B cell (primary cell): ENCODE data around the gene MAP3K21. TPM values are rescaled to one million over a fixed set of nuclear protein-coding genes. Genes with fewer than 3 reads are reported as not detected.
A peak's percentile ranks its signal among the peaks of the same experiment; 100 is the strongest.

Experiments
- ATAC-seq: fragments of 200-7000 bp; cut with Tn5 transposase; one replicate; pipeline ENCODE4 v1.10.0; 2021; ENCODE audit warnings: low read depth, mild to moderate bottlenecking, moderate number of reproducible peaks, moderate library complexity
- CTCF ChIA-PET: fragments of 350-600 bp; sonication (Branson Sonifier 250); formaldehyde crosslinking; loops from one replicate; lab custom pipeline; 2021; ENCODE audit warnings: antibody characterized with exemption, inconsistent platforms; lab: Charles Lee
- POLR2A ChIA-PET: fragments of 350-600 bp; sonication (Branson Sonifier 250); formaldehyde crosslinking; loops from one replicate; lab custom pipeline; 2021; ENCODE audit warnings: antibody characterized with exemption; lab: Charles Lee
- DNase-seq: peaks from one replicate; pipeline ENCODE4 v3.0.0; 2013
- H2AFZ ChIP-seq: 2 replicates; pipeline ENCODE4 v1.6.1; 2012; ENCODE audit warnings: mild to moderate bottlenecking, low read depth, low read length; ENCODE audit not compliant: insufficient read depth, poor library complexity, severe bottlenecking
- H3K27ac ChIP-seq, 2 donors: 1 replicate in 1 of 2; 2 replicates in 1 of 2; pipeline ENCODE4 v1.5.1; 2012 to 2013; ENCODE audit warnings: low read length in 2 of 2, mild to moderate bottlenecking in 2 of 2, moderate library complexity in 1 of 2
- H3K27me3 ChIP-seq, 4 experiments: fragments of 200-600 bp in 1 of 4; sonication (generic) in 1 of 4; replicated peaks in 1 of 4; 1 replicate in 2 of 4; 2 replicates in 2 of 4; pipeline versions ENCODE4 v1.6.1 to v1.7.0; 2013 to 2016; ENCODE audit warnings: low read length in 3 of 4, mild to moderate bottlenecking in 2 of 4, mixed read lengths in 1 of 4, moderate library complexity in 1 of 4; ENCODE audit not compliant: insufficient read depth in 4 of 4, control insufficient read depth in 3 of 4; ENCODE audit errors: control extremely low read depth in 1 of 4
- H3K36me3 ChIP-seq, 2 experiments: replicated peaks in 1 of 2; 1 replicate in 1 of 2; 2 replicates in 1 of 2; pipeline versions ENCODE4 v1.6.1 to v1.7.1; 2013; ENCODE audit warnings: low read length in 1 of 2; ENCODE audit not compliant: insufficient read depth in 2 of 2, control insufficient read depth in 1 of 2; ENCODE audit errors: control extremely low read depth in 1 of 2, extremely low read depth in 1 of 2
- H3K4me1 ChIP-seq, 2 donors: fragments of 200-600 bp in 1 of 2; sonication (generic) in 1 of 2; 1 replicate in 1 of 2; 2 replicates in 1 of 2; pipeline versions ENCODE4 v1.5.1 to v1.6.1; 2013 to 2017; ENCODE audit warnings: low read length in 2 of 2; ENCODE audit not compliant: control insufficient read depth in 2 of 2, insufficient read depth in 2 of 2
- H3K4me2 ChIP-seq: replicated peaks from 2 replicates; pipeline ENCODE3; 2012; ENCODE audit warnings: mild to moderate bottlenecking, low read depth, low read length; ENCODE audit not compliant: poor library complexity, severe bottlenecking
- H3K4me3 ChIP-seq, 5 experiments: fragments of 200-600 bp in 1 of 5; sonication (generic) in 1 of 5; 1 replicate in 3 of 5; 2 replicates in 2 of 5; pipeline versions ENCODE4 v1.5.1 to v1.7.0; 2011 to 2016; ENCODE audit warnings: low read length in 4 of 5, mild to moderate bottlenecking in 4 of 5, low read depth in 2 of 5, control low read depth in 1 of 5, moderate library complexity in 1 of 5; ENCODE audit not compliant: insufficient read depth in 1 of 5; ENCODE audit errors: control extremely low read depth in 1 of 5, extremely low read depth in 1 of 5
- H3K79me2 ChIP-seq: fragments of 200-600 bp; sonication (generic); one replicate; pipeline ENCODE4 v1.6.0; 2016; ENCODE audit warnings: low read length; ENCODE audit not compliant: control insufficient read depth, insufficient read depth
- H3K9ac ChIP-seq: fragments of 200-600 bp; sonication (generic); 2 replicates; pipeline ENCODE4 v1.6.1; 2017; ENCODE audit warnings: mild to moderate bottlenecking, low read length, moderate library complexity
- H3K9me3 ChIP-seq, 3 donors: one replicate each; pipeline versions ENCODE4 v1.6.1 to v1.7.1; 2013; ENCODE audit warnings: low read length in 2 of 3; ENCODE audit not compliant: control insufficient read depth in 2 of 3, insufficient read depth in 1 of 3; ENCODE audit errors: control extremely low read depth in 1 of 3
- H4K20me1 ChIP-seq: 2 replicates; pipeline ENCODE4 v1.6.0; 2012; ENCODE audit warnings: mild to moderate bottlenecking, low read length; ENCODE audit not compliant: insufficient read depth, control insufficient read depth, poor library complexity, severe bottlenecking
- H3K27ac Mint-ChIP-seq: one replicate; pipeline ENCODE4 v1.8.0; 2021; ENCODE audit warnings: mixed read lengths
- H3K27me3 Mint-ChIP-seq: one replicate; pipeline ENCODE4 v1.8.0; 2021; ENCODE audit warnings: mixed read lengths
- H3K4me1 Mint-ChIP-seq: one replicate; pipeline ENCODE4 v1.8.0; 2021; ENCODE audit warnings: mixed read lengths
- H3K4me3 Mint-ChIP-seq: one replicate; pipeline ENCODE4 v1.8.0; 2021; ENCODE audit warnings: mixed read lengths
- H3K9me3 Mint-ChIP-seq: one replicate; pipeline ENCODE4 v1.8.0; 2022; ENCODE audit warnings: mixed read lengths; ENCODE audit not compliant: insufficient read depth
- EZH2 ChIP-seq: IDR thresholded peaks from 2 replicates; pipeline ENCODE4 v1.6.1; 2012; ENCODE audit warnings: borderline replicate concordance, low read depth, mild to moderate bottlenecking, moderate library complexity, low read length; ENCODE audit not compliant: insufficient read depth, poor library complexity, severe bottlenecking
- WGBS: methylation state at CpG from one replicate; pipeline ENCODE4 v1.1.5; 2013; ENCODE audit warnings: missing lambda C conversion rate; ENCODE audit not compliant: insufficient coverage; 5-methylcytosine and 5-hydroxymethylcytosine counted together
- intact Hi-C: fragments of 100-400 bp; cut with micrococcal nuclease; formaldehyde crosslinking; loops from one replicate; pipeline ENCODE4 v1.10.0; 2022
- polyA plus RNA-seq: library from polyadenylated mRNA; depleted of rRNA; stranded (reverse); fragments of >200 nt; gene quantifications from 2 replicates; pipeline ENCODE4 v1.2.3, GENCODE V29; 2012
- total RNA-seq, 2 donors: library from RNA; stranded (reverse); fragments of 120-200 nt in 1 of 2; gene quantifications; 1 replicate in 1 of 2; 2 replicates in 1 of 2; pipeline versions ENCODE4 v1.2.3 to v1.2.4, GENCODE V29; 2013 to 2022
- TF ChIP-seq, protein P1 (sequence below): fragments of 200-600 bp; IDR thresholded peaks from one replicate; pipeline ENCODE4 v1.8.0; 2022; ENCODE audit warnings: antibody characterized with exemption, mild to moderate bottlenecking

MAP3K21 gene
- total and polyA plus RNA-seq, 2 donors (not counting 1 experiment from before 2014, with no cell fraction given), result 1.5 to 3.7 TPM

DNA sequence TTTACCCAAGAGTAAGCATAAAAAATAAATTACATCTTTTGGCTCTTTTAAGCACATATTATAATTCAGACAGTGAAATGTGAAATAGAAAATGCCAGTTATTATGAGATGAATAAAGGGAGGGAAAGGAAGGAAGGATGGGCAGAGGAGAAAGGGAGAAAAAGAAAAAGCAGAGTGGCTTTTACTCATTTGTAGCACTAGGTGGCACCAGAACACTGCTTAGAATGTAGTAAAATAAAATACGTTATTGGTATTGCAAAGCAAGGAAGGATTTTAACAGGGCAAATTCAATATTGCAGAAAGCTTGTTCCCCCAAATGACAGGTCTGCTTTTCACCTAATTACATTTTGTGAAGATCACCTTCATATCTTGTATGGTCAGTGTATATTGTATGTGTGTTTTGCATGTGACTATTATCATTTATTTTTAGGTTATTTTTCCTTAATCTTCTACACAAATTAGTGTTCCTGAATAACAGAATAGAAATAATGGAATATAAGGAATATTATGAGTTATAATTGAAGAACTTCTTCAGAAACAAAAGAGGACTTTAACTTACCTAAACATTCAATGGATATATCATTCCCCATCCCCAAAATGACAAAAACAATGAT is 22.9 kb upstream of the MAP3K21 start:
- Histone ChIP-seq H3K4me3 (no peak overlapping the region), H3K79me2 (no peaks in the 10 kb centered on the region), H3K4me1 (peaks cover 0 to 11% of the 10 kb centered on the region in 2 donors), H3K36me3 (no peaks in the 10 kb centered on the region), H3K4me2 (no peak overlapping the region), H2AFZ (no peak overlapping the region), H3K9me3 (peaks cover 0 to 1% (median 0%) of the 10 kb centered on the region in 3 donors), H3K27ac (no peak overlapping the region), H3K9ac (no peak overlapping the region), H4K20me1 (no peaks in the 10 kb centered on the region), H3K27me3 (peaks cover 0 to 5% (median 0%) of the 10 kb centered on the region in 4 experiments)
- Mint-ChIP-seq H3K27ac (no peak overlapping the region), H3K9me3 (no peaks in the 10 kb centered on the region), H3K4me3 (no peak overlapping the region), H3K27me3 (peaks cover 6% of the 10 kb centered on the region), H3K4me1 (peaks cover 5% of the 10 kb centered on the region)
- no CpG with 5 or more reads among the region's 1 CpG for WGBS
- POLR2A ChIA-PET, result no interaction called here
- ATAC-seq (peak; percentile 41), DNase-seq (peak; percentile 59)
- TF ChIP-seq, protein P1, sequence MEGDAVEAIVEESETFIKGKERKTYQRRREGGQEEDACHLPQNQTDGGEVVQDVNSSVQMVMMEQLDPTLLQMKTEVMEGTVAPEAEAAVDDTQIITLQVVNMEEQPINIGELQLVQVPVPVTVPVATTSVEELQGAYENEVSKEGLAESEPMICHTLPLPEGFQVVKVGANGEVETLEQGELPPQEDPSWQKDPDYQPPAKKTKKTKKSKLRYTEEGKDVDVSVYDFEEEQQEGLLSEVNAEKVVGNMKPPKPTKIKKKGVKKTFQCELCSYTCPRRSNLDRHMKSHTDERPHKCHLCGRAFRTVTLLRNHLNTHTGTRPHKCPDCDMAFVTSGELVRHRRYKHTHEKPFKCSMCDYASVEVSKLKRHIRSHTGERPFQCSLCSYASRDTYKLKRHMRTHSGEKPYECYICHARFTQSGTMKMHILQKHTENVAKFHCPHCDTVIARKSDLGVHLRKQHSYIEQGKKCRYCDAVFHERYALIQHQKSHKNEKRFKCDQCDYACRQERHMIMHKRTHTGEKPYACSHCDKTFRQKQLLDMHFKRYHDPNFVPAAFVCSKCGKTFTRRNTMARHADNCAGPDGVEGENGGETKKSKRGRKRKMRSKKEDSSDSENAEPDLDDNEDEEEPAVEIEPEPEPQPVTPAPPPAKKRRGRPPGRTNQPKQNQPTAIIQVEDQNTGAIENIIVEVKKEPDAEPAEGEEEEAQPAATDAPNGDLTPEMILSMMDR, result peak; percentile 98
- no peak for TF ChIP-seq EZH2
- CTCF ChIA-PET, result interaction anchor here (0.6 to 5.2 kb wide), 22 partner anchors 8 to 1005 kb away, joined by 3 to 55 read pairs (median 4); no protein-coding TSS in a partner anchor
- intact Hi-C loops, result loop anchor here (1.0 to 10.0 kb wide), 3 partner anchors 60 to 1010 kb away; no protein-coding TSS in a partner anchor

DNA sequence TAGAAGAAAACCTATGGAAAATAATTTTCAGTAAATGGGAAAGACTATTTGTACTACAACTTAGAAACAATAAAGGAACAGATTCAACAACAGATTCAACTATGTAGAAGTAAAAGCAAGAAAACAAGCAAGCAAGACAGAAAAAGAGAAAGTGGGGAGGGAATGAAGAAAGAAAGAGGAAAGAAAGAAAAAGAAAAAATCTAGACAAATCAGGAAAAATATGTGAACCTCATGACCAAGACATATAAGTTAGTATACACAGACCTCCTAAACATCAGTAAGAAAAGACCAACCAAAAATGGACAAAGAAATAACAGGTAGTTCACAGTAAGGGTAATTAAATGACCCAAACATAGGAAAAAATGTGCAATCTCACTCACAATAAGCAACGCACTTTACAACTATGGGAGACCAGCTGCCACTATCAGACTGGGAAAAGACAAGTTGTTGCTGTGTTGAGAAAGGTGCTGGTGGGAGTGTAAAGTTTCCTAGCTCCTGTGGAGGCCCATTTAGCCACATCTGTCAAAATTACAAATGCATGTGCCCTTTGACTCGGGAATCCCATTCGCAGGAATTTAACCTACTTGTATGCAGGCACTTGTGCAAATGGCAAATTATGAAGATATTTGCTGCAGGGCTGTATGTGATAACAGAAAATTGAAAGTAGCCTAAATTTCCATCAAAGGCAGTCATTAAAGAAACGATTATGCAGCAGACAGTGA is 13.9 kb upstream of the MAP3K21 start:
- no peak for ATAC-seq
- WGBS, result no CpG with 5 or more reads among the region's 4 CpGs
- H2AFZ ChIP-seq, result no peak overlapping the region
- H4K20me1 ChIP-seq, result no peaks in the 10 kb centered on the region
- intact Hi-C loops, result no loop called here
- no peak overlapping the region for H3K4me3 Mint-ChIP-seq
- no peaks in the 10 kb centered on the region for H3K4me1 Mint-ChIP-seq
- no peaks in the 10 kb centered on the region for H3K9me3 Mint-ChIP-seq
- no peak overlapping the region for H3K4me2 ChIP-seq
- ChIA-PET POLR2A (no interaction called here), CTCF (interaction anchor here (2.5 kb wide), 1 partner anchor 10 kb away, joined by 7 read pairs; no protein-coding TSS in a partner anchor)
- no peak overlapping the region for H3K27ac ChIP-seq
- H3K4me1 ChIP-seq, result peaks cover 0 to 2% of the 10 kb centered on the region in 2 donors
- H3K4me3 ChIP-seq, result no peak overlapping the region
- H3K36me3 ChIP-seq, result no peaks in the 10 kb centered on the region
- H3K27me3 Mint-ChIP-seq, result peaks cover 7% of the 10 kb centered on the region
- DNase-seq, result no peak
- TF ChIP-seq, protein P1, result no peak
- TF ChIP-seq EZH2, result no peak
- no peaks in the 10 kb centered on the region for H3K9me3 ChIP-seq
- no peaks in the 10 kb centered on the region for H3K79me2 ChIP-seq
- H3K27ac Mint-ChIP-seq, result no peak overlapping the region
- H3K9ac ChIP-seq, result no peak overlapping the region
- H3K27me3 ChIP-seq, result no peaks in the 10 kb centered on the region
